AG04450 (cell line): ENCODE results near the gene SCYGR1. TPM values are rescaled to one million over a fixed set of nuclear protein-coding genes. Genes with fewer than 3 reads are reported as not detected.

ENCODE experiments used
- CTCF ChIA-PET: fragments of 300-600, 350-600 bp; formaldehyde crosslinking; extraction: SDS; loops from one replicate; lab custom pipeline; 2022; ENCODE audit warnings: antibody characterized with exemption, inconsistent platforms; lab: Charles Lee
- POLR2A ChIA-PET: fragments of 350-600 bp; formaldehyde crosslinking; extraction: SDS; loops from one replicate; lab custom pipeline; 2021; ENCODE audit warnings: antibody characterized with exemption, inconsistent platforms; lab: Yijun Ruan, JAX
- DNase-seq: peaks from one replicate; pipeline ENCODE4 v3.0.0-alpha.2; 2011; ENCODE audit warnings: low read depth, low spot score
- H3K27ac ChIP-seq: one replicate; pipeline ENCODE4 v1.5.1; 2012; ENCODE audit warnings: low read depth, low read length, control low read depth
- H3K27me3 ChIP-seq: one replicate; pipeline ENCODE4 v1.6.0; 2012; ENCODE audit warnings: low read length; ENCODE audit not compliant: control insufficient read depth, insufficient read depth
- H3K4me3 ChIP-seq: 2 replicates; pipeline ENCODE4 v1.5.1; 2011; ENCODE audit warnings: mild to moderate bottlenecking, low read depth, low read length, control low read depth
- H3K9me3 ChIP-seq: 2 replicates; pipeline ENCODE4 v1.5.1; 2012; ENCODE audit warnings: low read length; ENCODE audit not compliant: control insufficient read depth, insufficient read depth
- CTCF ChIP-seq: IDR thresholded peaks from 2 replicates; pipeline ENCODE4 v1.5.1; 2011; ENCODE audit warnings: low read depth, low read length, control low read depth, inconsistent platforms
- polyA plus RNA-seq: library from polyadenylated mRNA; depleted of rRNA; stranded (reverse); fragments of >200 nt; gene quantifications from 2 replicates; pipeline ENCODE4 v1.2.3, GENCODE V29; 2011

Gene SCYGR1
- polyA plus RNA-seq, 1 experiment = not detected

- no peak for DNase-seq
- Histone ChIP-seq H3K27ac (no peak overlapping the region), H3K9me3 (no peaks in the 10 kb centered on the region), H3K4me3 (no peak overlapping the region), H3K27me3 (no peaks in the 10 kb centered on the region)
- CTCF ChIA-PET = interaction anchor here (2.1 kb wide), 1 partner anchor 244 kb away, joined by 8 read pairs; no protein-coding TSS in a partner anchor
- TF ChIP-seq CTCF = no peak
- POLR2A ChIA-PET = interaction anchor here (1.4 kb wide), 1 partner anchor 58 kb away, joined by 4 read pairs; no protein-coding TSS in a partner anchor
Measured at GRCh38 chr2:227414846-227415245, 27.1 kb upstream of the SCYGR1 start.

- no peaks in the 10 kb centered on the region for H3K9me3 ChIP-seq
- no peak overlapping the region for H3K4me3 ChIP-seq
- TF ChIP-seq CTCF = no peak
- POLR2A ChIA-PET = no interaction called here
- CTCF ChIA-PET = interaction anchor here (0.8 to 2.1 kb wide), 2 partner anchors 245 to 353 kb away, joined by 3 to 8 read pairs; no protein-coding TSS in a partner anchor
- DNase-seq = no peak
- H3K27ac ChIP-seq = no peak overlapping the region
- H3K27me3 ChIP-seq = no peaks in the 10 kb centered on the region
Measured at GRCh38 chr2:227413371-227413770, 25.6 kb upstream of the SCYGR1 start.

GRCh38 chr2:227412877-227413276, 25.1 kb upstream of the SCYGR1 start:
- H3K27me3 ChIP-seq = no peaks in the 10 kb centered on the region
- H3K9me3 ChIP-seq = no peaks in the 10 kb centered on the region
- TF ChIP-seq CTCF = no peak
- ChIA-PET POLR2A (no interaction called here), CTCF (interaction anchor here (0.6 kb wide), 1 partner anchor 95 kb away, joined by 3 read pairs; no protein-coding TSS in a partner anchor)
- no peak for DNase-seq
- no peak overlapping the region for H3K4me3 ChIP-seq
- H3K27ac ChIP-seq = no peak overlapping the region

GRCh38 chr2:227411990-227412350, 24.2 kb upstream of the SCYGR1 start:
- ChIA-PET CTCF (no interaction called here), POLR2A (no interaction called here)
- Histone ChIP-seq H3K27me3 (no peaks in the 10 kb centered on the region), H3K4me3 (no peak overlapping the region), H3K9me3 (no peaks in the 10 kb centered on the region), H3K27ac (no peak overlapping the region)
- no peak for TF ChIP-seq CTCF
- DNase-seq = no peak

GRCh38 chr2:227411320-227411989, 23.7 kb upstream of the SCYGR1 start:
- CTCF ChIA-PET = interaction anchor here (0.8 to 1.6 kb wide), 3 partner anchors 247 to 479 kb away, joined by 3 to 4 read pairs (median 4); no protein-coding TSS in a partner anchor
- Histone ChIP-seq H3K9me3 (no peaks in the 10 kb centered on the region), H3K27ac (no peak overlapping the region), H3K4me3 (no peak overlapping the region), H3K27me3 (no peaks in the 10 kb centered on the region)
- TF ChIP-seq CTCF = no peak
- no peak for DNase-seq
- POLR2A ChIA-PET = interaction anchor here (0.5 kb wide), 1 partner anchor 53 kb away, joined by 3 read pairs; no protein-coding TSS in a partner anchor
